ENCODE measurements around the gene USP3.
"Not testable (repeated sequence)": the region's sequence is repeated elsewhere in the genome, so short reads cannot be mapped to it uniquely, and the experiment has no call there.

The USP3 gene

GRCh38 chr15:63514531-63514943 lies 10.1 kb downstream of the USP3 start:
- TF ChIP-seq CTCF (IDR thresholded peaks at IDR 0.05; ENCODE audit: control extremely low read depth, extremely low read depth, low read depth, missing control alignments), result no peak
- ChIA-PET CTCF (interaction anchor here (1.0 to 6.4 kb wide), 5 partner anchors 8 to 431 kb away, joined by 3 to 32 read pairs (median 3); partner anchors contain the start of gene USP3), POLR2A (interaction anchor here (1.0 kb wide), 1 partner anchor 10 kb away, joined by 4 read pairs; the partner anchor contains the start of gene USP3)
- DNase-seq (ENCODE audit: extremely low spot score), result no peak

- DNase-seq (ENCODE audit: extremely low spot score), result no peak
- TF ChIP-seq CTCF (IDR thresholded peaks at IDR 0.05; ENCODE audit: control extremely low read depth, extremely low read depth, low read depth, missing control alignments), result no peak
- CTCF ChIA-PET, result interaction anchor here (0.6 to 5.0 kb wide), 10 partner anchors 10 to 58 kb away, joined by 3 to 18 read pairs (median 4); partner anchors contain the start of gene USP3
- POLR2A ChIA-PET, result no interaction called here
Observed at GRCh38 chr15:63517202-63517601, 12.8 kb downstream of the USP3 start.

- ChIA-PET CTCF (interaction anchor here (0.7 to 5.0 kb wide), 9 partner anchors 10 to 57 kb away, joined by 3 to 18 read pairs (median 4); partner anchors contain the start of gene USP3), POLR2A (interaction anchor here (0.6 kb wide), 1 partner anchor 1174 kb away, joined by 13 read pairs; no protein-coding TSS in a partner anchor)
- DNase-seq (ENCODE audit: extremely low spot score), result no peak
- TF ChIP-seq CTCF (IDR thresholded peaks at IDR 0.05; ENCODE audit: control extremely low read depth, extremely low read depth, low read depth, missing control alignments), result no peak
Observed at GRCh38 chr15:63517628-63518027, 13.2 kb downstream of the USP3 start.

- TF ChIP-seq CTCF (IDR thresholded peaks at IDR 0.05; ENCODE audit: control extremely low read depth, extremely low read depth, low read depth, missing control alignments), result no peak
- CTCF ChIA-PET, result interaction anchor here (1.7 to 5.0 kb wide), 3 partner anchors 9 to 14 kb away, joined by 6 to 18 read pairs (median 8); partner anchors contain the start of gene USP3
- DNase-seq (ENCODE audit: extremely low spot score), result no peak
- POLR2A ChIA-PET, result no interaction called here
Observed at GRCh38 chr15:63519041-63519440, 14.6 kb downstream of the USP3 start.

- no peak for DNase-seq (ENCODE audit: extremely low spot score)
- ChIA-PET POLR2A (no interaction called here), CTCF (interaction anchor here (1.7 to 5.0 kb wide), 3 partner anchors 9 to 14 kb away, joined by 6 to 18 read pairs (median 8); partner anchors contain the start of gene USP3)
- TF ChIP-seq CTCF (IDR thresholded peaks at IDR 0.05; ENCODE audit: control extremely low read depth, extremely low read depth, low read depth, missing control alignments), result no peak
Observed at GRCh38 chr15:63519548-63520178, 15.3 kb downstream of the USP3 start.

- POLR2A ChIA-PET; DNase-seq (ENCODE audit: extremely low spot score): not testable (repeated sequence)
- CTCF ChIA-PET, result interaction anchor here (1.2 to 5.0 kb wide), 5 partner anchors 8 to 91 kb away, joined by 3 to 32 read pairs (median 7); partner anchors contain the start of gene USP3
Observed at GRCh38 chr15:63520462-63520861, 16.1 kb downstream of the USP3 start.

- no peak for DNase-seq (ENCODE audit: extremely low spot score)
- CTCF ChIA-PET, result interaction anchor here (1.2 to 4.4 kb wide), 6 partner anchors 9 to 78 kb away, joined by 3 to 32 read pairs (median 6); no protein-coding TSS in a partner anchor
- POLR2A ChIA-PET, result no interaction called here
- TF ChIP-seq CTCF (IDR thresholded peaks at IDR 0.05; ENCODE audit: control extremely low read depth, extremely low read depth, low read depth, missing control alignments), result no peak
Observed at GRCh38 chr15:63522225-63522578, 17.8 kb downstream of the USP3 start.
